ENCODE measurements around the gene HNRNPH3.
A peak's percentile ranks its signal among the peaks of the same experiment; 100 is the strongest.

Gene HNRNPH3

GRCh38 chr10:68332259-68333057, 594 bp downstream of the HNRNPH3 start, which contains the start of gene PBLD (continued):
- 0 out of 2 replicates have a peak, but pooled peaks have one; percentile 21 for TF ChIP-seq PRDM2 (tag by site-specific recombination; IDR thresholded peaks at IDR 0.05; ENCODE audit: borderline replicate concordance)
- TF ChIP-seq ZNF513 (tag by site-specific recombination; IDR thresholded peaks at IDR 0.05) = no peak
- TF ChIP-seq ZSCAN4 (tag by site-specific recombination; IDR thresholded peaks at IDR 0.05) = 0 out of 2 replicates have a peak, but pooled peaks have one; percentile 36
- TF ChIP-seq PRDM1 (tag by site-specific recombination; IDR thresholded peaks at IDR 0.05) = peak; percentile 9; the same call in 1 of the 2 replicates
- no peak for TF ChIP-seq ZNF776 (tag by site-specific recombination; IDR thresholded peaks at IDR 0.05; ENCODE audit: borderline replicate concordance)
- TF ChIP-seq ZSCAN5A (tag by site-specific recombination; IDR thresholded peaks at IDR 0.05) = 0 out of 2 replicates have a peak, but pooled peaks have one; percentile 67
- no peak for TF ChIP-seq GLI2 (tag by site-specific recombination; IDR thresholded peaks at IDR 0.05; ENCODE audit: borderline replicate concordance, low read depth)
- no peak for TF ChIP-seq ZNF274 (IDR thresholded peaks at IDR 0.05; ENCODE audit: low read length)
- no peak for TF ChIP-seq ZNF274 (tag by site-specific recombination; IDR thresholded peaks at IDR 0.05; ENCODE audit: borderline replicate concordance)
- TF ChIP-seq ZNF133 (tag by site-specific recombination; IDR thresholded peaks at IDR 0.05) = no peak
- TF ChIP-seq HIC1 (tag by site-specific recombination; IDR thresholded peaks at IDR 0.05) = no peak
- TF ChIP-seq SCRT2 (tag by site-specific recombination; IDR thresholded peaks at IDR 0.05) = no peak
- TF ChIP-seq ZNF707 (tag by site-specific recombination; IDR thresholded peaks at IDR 0.05) = no peak
- TF ChIP-seq ELK4 (IDR thresholded peaks at IDR 0.05; ENCODE audit: borderline replicate concordance, low read depth, low read length) = no peak
- TF ChIP-seq ZNF785 (tag by site-specific recombination; IDR thresholded peaks at IDR 0.05) = no peak
- peak; percentile 35; the same call in 1 of the 2 replicates for TF ChIP-seq ZNF24 (tag by site-specific recombination; IDR thresholded peaks at IDR 0.05)
- no peak for TF ChIP-seq ZNF362 (tag by site-specific recombination; IDR thresholded peaks at IDR 0.05)
- peak; percentile 72 for TF ChIP-seq ZSCAN30 (tag by site-specific recombination; IDR thresholded peaks at IDR 0.05)
- TF ChIP-seq ZNF324 (tag by site-specific recombination; IDR thresholded peaks at IDR 0.05) = no peak
- TF ChIP-seq ZNF175 (tag by site-specific recombination; IDR thresholded peaks at IDR 0.05) = no peak
- TF ChIP-seq ZSCAN18 (tag by site-specific recombination; IDR thresholded peaks at IDR 0.05) = no peak
- TF ChIP-seq WT1 (tag by site-specific recombination; IDR thresholded peaks at IDR 0.05) = peak; percentile 69; the same call in 1 of the 2 replicates

All from HEK293 (cell line).